Measurements from ENCODE around the gene MAPT.

DNA sequence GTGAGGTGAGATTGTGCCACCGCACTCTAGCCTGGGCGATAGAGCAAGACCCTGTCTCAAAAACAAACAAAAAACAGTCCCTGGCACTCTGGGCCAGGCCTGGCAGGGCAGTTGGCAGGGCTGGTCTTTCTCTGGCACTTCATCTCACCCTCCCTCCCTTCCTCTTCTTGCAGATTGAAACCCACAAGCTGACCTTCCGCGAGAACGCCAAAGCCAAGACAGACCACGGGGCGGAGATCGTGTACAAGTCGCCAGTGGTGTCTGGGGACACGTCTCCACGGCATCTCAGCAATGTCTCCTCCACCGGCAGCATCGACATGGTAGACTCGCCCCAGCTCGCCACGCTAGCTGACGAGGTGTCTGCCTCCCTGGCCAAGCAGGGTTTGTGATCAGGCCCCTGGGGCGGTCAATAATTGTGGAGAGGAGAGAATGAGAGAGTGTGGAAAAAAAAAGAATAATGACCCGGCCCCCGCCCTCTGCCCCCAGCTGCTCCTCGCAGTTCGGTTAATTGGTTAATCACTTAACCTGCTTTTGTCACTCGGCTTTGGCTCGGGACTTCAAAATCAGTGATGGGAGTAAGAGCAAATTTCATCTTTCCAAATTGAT lies 129.5 kb downstream of the MAPT start:
- no peak for TF ChIP-seq CTCF (conservative IDR thresholded peaks at IDR 0.05)
- no peak for TF ChIP-seq ZFX (IDR thresholded peaks at IDR 0.05)
